DND-41 (cell line): ENCODE data around the gene DLGAP1.

Experiments
- ATAC-seq: fragments of 200-7000 bp; cut with Tn5 transposase; 3 replicates; pipeline ENCODE4 v1.9.1; 2021; ENCODE audit warnings: low read depth; ENCODE audit not compliant: insufficient read depth
- DNase-seq: peaks from one replicate; pipeline ENCODE4 v3.0.0-alpha.2; 2020
- H2AFZ ChIP-seq: 2 replicates; pipeline ENCODE4 v1.6.0; 2012; ENCODE audit warnings: low read depth, low read length
- H3K27ac ChIP-seq: 2 replicates; pipeline ENCODE4 v1.5.1; 2012; ENCODE audit warnings: low read length, inconsistent platforms
- H3K27me3 ChIP-seq: fragments of 200-600 bp; sonication (generic); 2 replicates; pipeline ENCODE4 v1.6.0; 2012; ENCODE audit warnings: low read length, mild to moderate bottlenecking, inconsistent platforms; ENCODE audit not compliant: insufficient read depth, poor library complexity
- H3K36me3 ChIP-seq: 2 replicates; pipeline ENCODE4 v1.5.1; 2012; ENCODE audit warnings: low read length, inconsistent platforms; ENCODE audit not compliant: insufficient read depth
- H3K4me1 ChIP-seq: 2 replicates; pipeline ENCODE4 v1.5.1; 2012; ENCODE audit warnings: mild to moderate bottlenecking, low read length; ENCODE audit not compliant: insufficient read depth
- H3K4me2 ChIP-seq: 2 replicates; pipeline ENCODE4 v1.6.0; 2012; ENCODE audit warnings: mild to moderate bottlenecking, moderate library complexity, low read length, inconsistent platforms; ENCODE audit not compliant: insufficient read depth
- H3K4me3 ChIP-seq, 2 experiments: fragments of 200-600 bp in 1 of 2; shearing (Covaris generic) in 1 of 2; 2 replicates each; pipeline ENCODE4 v1.5.1; 2012 to 2016; ENCODE audit warnings: inconsistent platforms in 2 of 2, low read length in 2 of 2, mild to moderate bottlenecking in 2 of 2, low read depth in 1 of 2, moderate library complexity in 1 of 2
- H3K79me2 ChIP-seq: 2 replicates; pipeline ENCODE4 v1.6.0; 2012; ENCODE audit warnings: low read length, inconsistent platforms; ENCODE audit not compliant: insufficient read depth
- H3K9ac ChIP-seq: 2 replicates; pipeline ENCODE4 v1.6.0; 2012; ENCODE audit warnings: low read depth, mild to moderate bottlenecking, inconsistent platforms, low read length, moderate library complexity
- H3K9me3 ChIP-seq: 2 replicates; pipeline ENCODE4 v1.5.1; 2012; ENCODE audit warnings: low read length, moderate library complexity, mild to moderate bottlenecking, inconsistent platforms; ENCODE audit not compliant: insufficient read depth, severe bottlenecking
- H4K20me1 ChIP-seq: 2 replicates; pipeline ENCODE4 v1.6.0; 2012; ENCODE audit warnings: low read length; ENCODE audit not compliant: insufficient read depth
- EZH2 ChIP-seq: IDR thresholded peaks from 3 replicates; pipeline ENCODE4 v1.6.1; 2012; ENCODE audit warnings: borderline replicate concordance, low read depth, mild to moderate bottlenecking, moderate library complexity, low read length, inconsistent platforms; ENCODE audit not compliant: severe bottlenecking
- TF ChIP-seq, protein P1 (sequence below): IDR thresholded peaks from 2 replicates; pipeline ENCODE4 v1.5.1; 2012; ENCODE audit warnings: borderline replicate concordance, low read length, moderate library complexity, mild to moderate bottlenecking; ENCODE audit not compliant: poor library complexity, severe bottlenecking; ENCODE audit errors: extremely low read depth

The DLGAP1 gene

DNA sequence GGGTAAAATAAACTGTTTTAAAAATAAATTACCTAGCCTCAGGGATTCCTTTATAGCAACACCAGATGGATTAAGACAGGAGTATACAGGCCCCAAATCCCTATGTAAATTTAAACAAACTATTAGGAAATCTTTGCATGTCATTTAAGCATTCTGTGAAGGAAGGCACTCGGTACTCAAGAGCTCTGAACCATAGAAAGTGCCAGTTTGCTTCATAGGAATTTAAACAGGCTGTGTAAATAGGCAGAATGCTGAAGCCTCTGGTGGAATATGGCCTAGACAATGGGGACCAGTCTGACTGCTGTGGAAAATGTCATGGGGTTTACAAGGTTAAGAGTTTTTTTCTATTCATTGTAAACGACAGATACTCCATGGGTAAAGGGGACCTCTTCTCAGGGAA, 377.4 kb downstream of the DLGAP1 start:
- Histone ChIP-seq H3K4me2 (no peak overlapping the region), H4K20me1 (no peaks in the 10 kb centered on the region), H3K4me1 (no peaks in the 10 kb centered on the region), H3K79me2 (no peaks in the 10 kb centered on the region), H3K27me3 (no peaks in the 10 kb centered on the region), H3K9me3 (no peaks in the 10 kb centered on the region), H2AFZ (no peak overlapping the region), H3K36me3 (no peaks in the 10 kb centered on the region), H3K9ac (no peak overlapping the region), H3K27ac (no peak overlapping the region), H3K4me3 (no peak overlapping the region)
- ATAC-seq (no peak), DNase-seq (no peak)
- no peak for TF ChIP-seq EZH2
- TF ChIP-seq, protein P1, sequence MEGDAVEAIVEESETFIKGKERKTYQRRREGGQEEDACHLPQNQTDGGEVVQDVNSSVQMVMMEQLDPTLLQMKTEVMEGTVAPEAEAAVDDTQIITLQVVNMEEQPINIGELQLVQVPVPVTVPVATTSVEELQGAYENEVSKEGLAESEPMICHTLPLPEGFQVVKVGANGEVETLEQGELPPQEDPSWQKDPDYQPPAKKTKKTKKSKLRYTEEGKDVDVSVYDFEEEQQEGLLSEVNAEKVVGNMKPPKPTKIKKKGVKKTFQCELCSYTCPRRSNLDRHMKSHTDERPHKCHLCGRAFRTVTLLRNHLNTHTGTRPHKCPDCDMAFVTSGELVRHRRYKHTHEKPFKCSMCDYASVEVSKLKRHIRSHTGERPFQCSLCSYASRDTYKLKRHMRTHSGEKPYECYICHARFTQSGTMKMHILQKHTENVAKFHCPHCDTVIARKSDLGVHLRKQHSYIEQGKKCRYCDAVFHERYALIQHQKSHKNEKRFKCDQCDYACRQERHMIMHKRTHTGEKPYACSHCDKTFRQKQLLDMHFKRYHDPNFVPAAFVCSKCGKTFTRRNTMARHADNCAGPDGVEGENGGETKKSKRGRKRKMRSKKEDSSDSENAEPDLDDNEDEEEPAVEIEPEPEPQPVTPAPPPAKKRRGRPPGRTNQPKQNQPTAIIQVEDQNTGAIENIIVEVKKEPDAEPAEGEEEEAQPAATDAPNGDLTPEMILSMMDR, result no peak

DNA sequence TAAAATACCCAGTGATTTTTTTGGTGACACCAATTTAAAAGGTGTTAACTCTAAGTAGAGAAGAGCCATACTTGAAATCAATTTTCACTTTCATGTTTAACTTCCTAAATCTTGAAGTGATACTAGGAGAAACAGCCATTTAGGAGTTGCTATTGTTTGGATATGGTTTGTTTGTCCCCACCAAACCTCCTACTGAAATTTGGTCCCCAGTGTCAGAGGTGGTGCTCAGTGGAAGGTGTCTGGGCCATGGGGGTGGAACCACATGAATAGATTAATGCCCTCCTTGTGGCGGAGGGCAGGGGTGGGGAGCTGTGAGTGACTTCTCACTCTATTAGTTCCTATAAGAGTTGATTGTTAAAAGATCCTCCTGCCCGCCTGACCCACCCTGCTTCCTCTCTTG, 377.9 kb downstream of the DLGAP1 start:
- H3K9ac ChIP-seq, result no peak overlapping the region
- TF ChIP-seq EZH2, result no peak
- TF ChIP-seq, protein P1, result no peak
- H4K20me1 ChIP-seq, result no peaks in the 10 kb centered on the region
- no peak overlapping the region for H3K4me2 ChIP-seq
- H2AFZ ChIP-seq, result no peak overlapping the region
- H3K4me1 ChIP-seq, result no peaks in the 10 kb centered on the region
- no peak overlapping the region for H3K4me3 ChIP-seq
- no peaks in the 10 kb centered on the region for H3K9me3 ChIP-seq
- H3K27ac ChIP-seq, result no peak overlapping the region
- H3K36me3 ChIP-seq, result no peaks in the 10 kb centered on the region
- DNase-seq (no peak), ATAC-seq (no peak)
- no peaks in the 10 kb centered on the region for H3K79me2 ChIP-seq
- no peaks in the 10 kb centered on the region for H3K27me3 ChIP-seq

DNA sequence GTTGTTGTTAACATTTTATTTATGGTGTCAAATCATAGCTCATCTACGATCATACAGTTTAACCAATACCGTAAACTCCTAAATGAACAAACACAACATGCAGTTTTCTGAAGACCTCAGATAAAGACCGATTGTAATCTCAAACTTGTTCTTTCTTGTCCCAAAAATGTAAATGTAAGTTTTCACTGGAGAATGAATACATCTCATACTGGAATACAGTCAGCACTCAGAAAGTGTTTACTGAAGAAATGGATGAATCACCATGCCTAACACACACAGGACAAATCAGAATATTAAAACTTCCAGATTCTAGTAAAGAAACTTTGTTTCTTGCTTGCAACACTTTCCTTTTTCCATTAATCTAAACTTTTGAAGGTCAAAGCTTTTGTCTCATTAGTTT, 380.5 kb downstream of the DLGAP1 start:
- Histone ChIP-seq H3K79me2 (no peaks in the 10 kb centered on the region), H4K20me1 (no peaks in the 10 kb centered on the region), H3K9me3 (no peaks in the 10 kb centered on the region), H2AFZ (no peak overlapping the region), H3K4me1 (no peaks in the 10 kb centered on the region), H3K27ac (no peak overlapping the region), H3K4me2 (no peak overlapping the region), H3K4me3 (no peak overlapping the region), H3K9ac (no peak overlapping the region), H3K36me3 (no peaks in the 10 kb centered on the region), H3K27me3 (no peaks in the 10 kb centered on the region)
- no peak for TF ChIP-seq EZH2
- TF ChIP-seq, protein P1, result no peak
- ATAC-seq (no peak), DNase-seq (no peak)

DNA sequence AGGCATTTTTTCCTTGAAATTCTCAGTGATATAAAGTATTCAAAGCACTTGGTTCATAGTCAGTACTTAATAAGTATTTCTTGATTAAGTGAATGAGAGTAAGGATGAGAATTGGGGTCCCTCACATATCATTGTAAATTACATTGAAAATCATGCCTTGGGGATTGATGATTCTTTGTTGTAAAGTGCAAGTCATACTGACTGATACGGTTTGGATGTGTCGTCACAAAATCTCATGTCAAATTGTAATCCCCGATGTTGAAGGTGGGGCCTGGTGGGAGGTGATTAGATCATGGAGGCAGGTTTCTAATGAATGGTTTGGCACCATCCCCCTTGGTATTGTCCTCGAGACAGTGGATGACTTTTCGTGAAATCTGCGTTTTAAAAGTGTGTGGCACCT, 385.9 kb downstream of the DLGAP1 start:
- Histone ChIP-seq H3K4me3 (no peak overlapping the region), H3K27ac (no peak overlapping the region), H3K4me1 (no peaks in the 10 kb centered on the region), H2AFZ (no peak overlapping the region), H4K20me1 (no peaks in the 10 kb centered on the region), H3K4me2 (no peak overlapping the region), H3K9ac (no peak overlapping the region), H3K27me3 (no peaks in the 10 kb centered on the region), H3K36me3 (no peaks in the 10 kb centered on the region), H3K79me2 (no peaks in the 10 kb centered on the region), H3K9me3 (no peaks in the 10 kb centered on the region)
- ATAC-seq, result no peak
- no peak for DNase-seq
- TF ChIP-seq, protein P1, result no peak
- TF ChIP-seq EZH2, result no peak
